OCI-LY3 (cell line): ENCODE results near the gene PRPF40B.

Experiments
- H2AFZ ChIP-seq: fragments of 200-600, 300-600 bp; shearing (Covaris generic); 2 replicates; pipeline ENCODE4 v1.6.0; 2014; ENCODE audit warnings: antibody characterized with exemption, low read depth, low read length
- H3K27ac ChIP-seq: fragments of 200-600, 300-600 bp; sonication (generic); 2 replicates; pipeline ENCODE4 v1.5.1; 2014; ENCODE audit warnings: mild to moderate bottlenecking, low read length, moderate library complexity, mixed read lengths
- H3K27me3 ChIP-seq: fragments of 200-600, 300-600 bp; sonication (generic); 2 replicates; pipeline ENCODE4 v1.6.1; 2014; ENCODE audit warnings: low read depth, low read length, mixed read lengths
- H3K36me3 ChIP-seq: fragments of 200-600, 300-600 bp; sonication (generic); replicated peaks from 2 replicates; pipeline ENCODE3; 2014; ENCODE audit warnings: low read depth, low read length, mixed read lengths
- H3K4me1 ChIP-seq: fragments of 300-600, 200-600 bp; sonication (generic); 2 replicates; pipeline ENCODE4 v1.6.1; 2014; ENCODE audit warnings: low read length, mixed read lengths
- H3K4me2 ChIP-seq: fragments of 200-600, 300-600 bp; sonication (generic); 2 replicates; pipeline ENCODE4 v1.6.1; 2014; ENCODE audit warnings: low read length, mixed read lengths
- H3K4me3 ChIP-seq: fragments of 300-600, 200-600 bp; sonication (generic); 2 replicates; pipeline ENCODE4 v1.5.1; 2014; ENCODE audit warnings: antibody characterized with exemption, mild to moderate bottlenecking, low read length, moderate library complexity
- H3K79me2 ChIP-seq: fragments of 300-600, 200-600 bp; shearing (Covaris generic); 2 replicates; pipeline ENCODE4 v1.6.1; 2014; ENCODE audit warnings: mild to moderate bottlenecking, low read length, mixed read lengths
- H3K9ac ChIP-seq: fragments of 300-600, 200-600 bp; shearing (Covaris generic); 2 replicates; pipeline ENCODE4 v1.6.0; 2014; ENCODE audit warnings: mild to moderate bottlenecking, low read length, moderate library complexity
- H3K9me3 ChIP-seq: fragments of 200-600, 300-600 bp; shearing (Covaris generic); 2 replicates; pipeline ENCODE4 v1.6.1; 2014; ENCODE audit warnings: low read length, mixed read lengths; ENCODE audit not compliant: insufficient read depth
- H4K20me1 ChIP-seq: fragments of 200-600, 300-600 bp; sonication (generic); 2 replicates; pipeline ENCODE4 v1.6.1; 2016; ENCODE audit warnings: low read length, mixed read lengths; ENCODE audit not compliant: insufficient read depth
- EZH2phosphoT487 ChIP-seq: fragments of 200-600 bp; shearing (Covaris generic); IDR thresholded peaks from 2 replicates; pipeline ENCODE4 v1.6.1; 2018; ENCODE audit warnings: antibody characterized with exemption, mixed run types, low read depth
- TF ChIP-seq, protein P1 (sequence below): fragments of 200-600, 300-600 bp; sonication (generic); IDR thresholded peaks from 2 replicates; pipeline ENCODE4 v1.5.1; 2014; ENCODE audit warnings: antibody characterized with exemption, low read length, low read depth

Gene PRPF40B

DNA sequence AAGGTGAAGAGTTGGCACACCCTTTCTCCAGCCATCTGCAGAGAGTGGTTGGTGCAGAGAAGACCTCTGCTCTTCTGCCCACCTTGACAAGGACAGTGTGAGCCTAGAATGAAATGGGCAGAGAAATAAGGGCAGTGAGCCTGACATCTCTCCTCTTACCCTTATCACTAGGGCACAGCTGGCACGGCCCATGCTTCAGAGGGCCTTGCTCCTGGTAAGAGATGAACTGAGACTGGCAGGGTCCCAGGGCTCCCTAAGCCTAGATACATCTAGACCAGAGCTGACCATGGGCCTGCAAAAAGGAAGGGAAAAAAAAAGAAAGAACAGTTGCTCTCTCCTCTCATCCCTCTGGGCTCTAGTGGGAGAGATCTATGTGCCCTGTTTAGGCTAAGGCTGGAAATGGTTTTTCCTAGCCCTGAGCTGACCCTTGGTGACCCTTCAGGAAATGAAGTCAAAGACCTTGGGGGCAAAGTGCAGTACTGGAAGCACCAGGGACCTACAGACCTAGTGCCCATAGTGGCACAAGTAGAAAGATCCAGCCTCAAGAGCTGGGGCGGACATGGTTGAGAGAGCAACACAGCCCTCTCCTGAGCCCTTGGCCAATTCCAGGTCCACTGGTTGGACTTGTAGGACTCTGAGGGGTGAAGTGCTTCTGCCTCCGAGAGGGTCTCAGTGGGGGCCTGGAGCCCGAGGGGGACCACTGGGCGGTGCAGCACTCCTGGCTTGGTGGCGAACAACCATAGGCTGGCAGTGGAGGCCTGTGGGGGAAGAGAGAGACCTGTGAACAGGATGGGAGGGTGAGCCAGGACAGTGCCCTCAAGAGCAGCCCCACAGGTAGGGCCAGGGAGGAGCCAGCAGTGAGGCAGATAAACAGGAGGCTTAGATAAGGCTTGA lies 22.0 kb downstream of the PRPF40B start:
- Histone ChIP-seq H3K9ac (0 out of 2 replicates have a peak overlapping the region, but pooled peaks have one; percentile 14), H4K20me1 (no peaks in the 10 kb centered on the region; the same call in 1 of the 2 replicates), H3K27ac (peak overlapping the region; percentile 42; the same call in 1 of the 2 replicates), H3K4me2 (no peak overlapping the region), H3K4me3 (no peak overlapping the region), H3K27me3 (no peaks in the 10 kb centered on the region), H3K36me3 (peaks cover 78% of the 10 kb centered on the region), H3K9me3 (no peaks in the 10 kb centered on the region), H2AFZ (no peak overlapping the region), H3K4me1 (peaks cover 9% of the 10 kb centered on the region), H3K79me2 (no peaks in the 10 kb centered on the region)
- TF ChIP-seq, protein P1, sequence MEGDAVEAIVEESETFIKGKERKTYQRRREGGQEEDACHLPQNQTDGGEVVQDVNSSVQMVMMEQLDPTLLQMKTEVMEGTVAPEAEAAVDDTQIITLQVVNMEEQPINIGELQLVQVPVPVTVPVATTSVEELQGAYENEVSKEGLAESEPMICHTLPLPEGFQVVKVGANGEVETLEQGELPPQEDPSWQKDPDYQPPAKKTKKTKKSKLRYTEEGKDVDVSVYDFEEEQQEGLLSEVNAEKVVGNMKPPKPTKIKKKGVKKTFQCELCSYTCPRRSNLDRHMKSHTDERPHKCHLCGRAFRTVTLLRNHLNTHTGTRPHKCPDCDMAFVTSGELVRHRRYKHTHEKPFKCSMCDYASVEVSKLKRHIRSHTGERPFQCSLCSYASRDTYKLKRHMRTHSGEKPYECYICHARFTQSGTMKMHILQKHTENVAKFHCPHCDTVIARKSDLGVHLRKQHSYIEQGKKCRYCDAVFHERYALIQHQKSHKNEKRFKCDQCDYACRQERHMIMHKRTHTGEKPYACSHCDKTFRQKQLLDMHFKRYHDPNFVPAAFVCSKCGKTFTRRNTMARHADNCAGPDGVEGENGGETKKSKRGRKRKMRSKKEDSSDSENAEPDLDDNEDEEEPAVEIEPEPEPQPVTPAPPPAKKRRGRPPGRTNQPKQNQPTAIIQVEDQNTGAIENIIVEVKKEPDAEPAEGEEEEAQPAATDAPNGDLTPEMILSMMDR = no peak
- no peak for TF ChIP-seq EZH2phosphoT487

DNA sequence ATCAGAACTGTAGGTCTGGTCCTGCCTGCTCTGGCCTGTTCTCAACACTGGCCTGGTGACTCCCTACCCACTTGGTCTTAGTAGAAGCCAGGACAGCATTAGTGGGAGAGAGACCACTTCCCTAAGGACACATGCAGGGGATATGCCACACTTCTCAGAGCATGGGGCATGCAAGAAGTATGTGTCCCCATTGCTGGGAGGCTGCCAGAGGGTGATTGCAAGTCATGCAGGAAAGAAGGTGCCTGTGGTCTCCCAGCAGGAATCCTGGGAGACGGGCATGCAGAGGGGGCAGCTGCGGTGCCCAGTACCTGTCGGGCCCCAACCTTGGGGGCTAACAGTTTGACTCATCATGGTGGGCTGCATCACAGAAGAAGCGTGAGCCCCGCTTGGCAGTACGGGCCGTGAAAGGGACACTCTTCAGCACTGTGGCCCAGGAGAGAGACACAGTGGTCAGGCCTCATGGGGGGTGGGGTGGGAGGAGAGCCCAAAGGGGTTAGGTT lies 23.0 kb downstream of the PRPF40B start:
- H3K36me3 ChIP-seq = peaks cover 79% of the 10 kb centered on the region
- TF ChIP-seq, protein P1 = no peak
- TF ChIP-seq EZH2phosphoT487 = no peak

DNA sequence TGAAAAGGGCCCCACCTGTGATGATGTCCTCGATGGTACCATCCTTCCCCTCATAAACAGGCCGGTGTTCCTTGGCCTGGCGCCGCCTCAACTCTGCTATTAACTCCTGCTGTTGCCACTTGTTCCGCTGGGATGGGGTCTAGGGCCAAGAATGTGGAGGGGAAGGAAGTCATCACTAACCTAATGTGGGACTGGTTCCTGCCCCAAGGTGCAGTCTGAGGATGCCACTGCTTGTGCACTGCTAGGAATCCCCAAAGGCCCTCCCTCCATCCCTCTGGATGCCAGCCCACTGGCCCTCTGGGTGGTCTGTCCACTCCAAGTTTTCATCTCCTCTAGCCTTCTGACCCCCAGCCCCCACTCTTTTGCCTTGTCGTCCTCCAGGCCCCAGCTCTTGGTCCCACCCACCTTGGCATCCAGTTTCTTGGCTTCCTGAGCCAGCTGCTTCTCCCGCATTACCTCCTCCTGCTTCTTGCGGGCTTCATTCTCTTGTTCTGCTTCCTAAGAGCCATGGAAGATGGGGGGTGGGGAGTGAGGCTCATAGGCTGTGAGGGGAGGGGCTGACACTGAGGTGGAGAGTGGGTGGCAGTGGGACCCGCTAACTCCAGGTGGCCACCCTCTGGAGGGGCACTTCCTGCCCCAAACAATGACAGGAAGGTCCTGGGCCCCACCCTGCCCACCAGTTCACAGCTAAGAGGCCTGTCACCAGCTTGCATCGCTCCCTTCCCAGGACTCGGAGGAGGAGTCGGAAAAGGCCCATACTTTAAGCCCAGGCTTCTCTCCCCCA lies 23.7 kb downstream of the PRPF40B start:
- Histone ChIP-seq H3K4me1 (peaks cover 9% of the 10 kb centered on the region), H3K27me3 (no peaks in the 10 kb centered on the region), H3K79me2 (no peaks in the 10 kb centered on the region), H3K9me3 (no peaks in the 10 kb centered on the region), H3K27ac (no peak overlapping the region), H3K36me3 (peaks cover 79% of the 10 kb centered on the region), H3K4me2 (no peak overlapping the region), H3K4me3 (no peak overlapping the region), H4K20me1 (no peaks in the 10 kb centered on the region), H3K9ac (no peak overlapping the region), H2AFZ (no peak overlapping the region)
- TF ChIP-seq EZH2phosphoT487 = no peak
- TF ChIP-seq, protein P1 = no peak

More for the DNA sequence above, 23.0 kb downstream of the PRPF40B start:
- Histone ChIP-seq H3K4me1 (peaks cover 9% of the 10 kb centered on the region), H3K4me2 (no peak overlapping the region), H3K27ac (no peak overlapping the region), H2AFZ (no peak overlapping the region), H3K79me2 (no peaks in the 10 kb centered on the region), H3K27me3 (no peaks in the 10 kb centered on the region), H3K4me3 (no peak overlapping the region), H4K20me1 (no peaks in the 10 kb centered on the region; the same call in 1 of the 2 replicates), H3K9ac (no peak overlapping the region), H3K9me3 (no peaks in the 10 kb centered on the region)
